CD1c-positive myeloid dendritic cell (primary cell): ENCODE data around the gene NARS2.
"Not testable (repeated sequence)": the region's sequence is repeated elsewhere in the genome, so short reads cannot be mapped to it uniquely, and the experiment has no call there.

ENCODE experiments used
- DNase-seq: peaks from one replicate; pipeline ENCODE4 v3.0.0-alpha.2; 2016; ENCODE audit errors: extremely low spot score

The NARS2 gene

DNA sequence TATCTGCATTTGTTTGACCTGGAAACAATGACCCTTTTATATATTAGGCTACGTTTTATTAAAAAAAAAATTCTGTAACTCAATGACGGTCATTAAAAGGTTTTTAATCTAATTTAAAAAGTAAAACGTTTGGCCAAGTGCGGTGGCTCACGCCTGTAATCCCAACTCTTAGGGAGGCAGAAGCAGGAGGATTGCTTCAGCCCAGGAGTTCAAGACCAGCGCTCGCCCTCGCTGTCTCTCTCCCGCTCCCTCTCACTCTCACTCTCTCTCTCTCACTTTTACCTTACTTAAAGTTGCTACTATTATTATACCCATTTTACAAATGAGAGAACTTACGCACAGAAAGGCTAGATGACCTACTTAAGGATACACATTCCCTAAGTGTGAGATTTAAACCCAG, 814 bp upstream of the NARS2 start:
- no peak for DNase-seq

DNA sequence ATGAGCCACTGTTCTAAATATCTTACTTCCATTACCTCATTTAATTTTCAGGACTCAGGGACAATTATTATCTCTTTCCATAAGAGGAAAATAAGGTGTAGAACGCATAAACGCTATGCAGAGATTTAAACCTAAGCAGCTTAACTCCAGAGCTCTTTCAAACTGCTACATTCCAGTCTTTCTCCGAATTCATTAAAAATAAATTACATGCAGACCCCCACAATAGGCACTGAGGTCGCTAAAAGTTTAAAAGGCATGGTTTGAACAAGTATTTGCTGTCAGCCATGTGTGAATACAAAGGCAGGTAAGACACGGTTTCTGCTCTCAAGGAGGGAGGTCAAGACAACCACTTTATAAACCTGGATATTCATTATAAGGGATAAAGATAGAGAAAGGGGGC, 983 bp downstream of the NARS2 start:
- no peak for DNase-seq

DNA sequence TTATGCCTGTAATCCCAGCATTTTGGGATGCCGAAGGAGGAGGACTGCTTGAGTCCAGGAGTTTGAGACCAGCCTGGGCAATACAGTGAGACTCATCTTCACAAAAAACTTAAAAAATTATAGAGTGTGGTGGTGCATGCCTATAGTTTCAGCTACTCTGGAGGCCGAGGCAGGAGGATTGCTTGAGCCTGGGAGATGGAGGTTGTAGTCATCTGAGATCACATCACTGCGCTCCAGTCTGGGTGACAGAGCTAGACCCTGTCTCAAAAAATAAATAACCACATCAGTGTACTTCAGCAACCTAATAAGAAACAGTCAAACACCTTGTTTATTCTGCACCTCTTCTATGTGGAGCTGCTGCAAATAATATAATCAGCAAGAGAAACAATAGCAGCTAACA, 1.4 kb downstream of the NARS2 start:
- no peak for DNase-seq

DNA sequence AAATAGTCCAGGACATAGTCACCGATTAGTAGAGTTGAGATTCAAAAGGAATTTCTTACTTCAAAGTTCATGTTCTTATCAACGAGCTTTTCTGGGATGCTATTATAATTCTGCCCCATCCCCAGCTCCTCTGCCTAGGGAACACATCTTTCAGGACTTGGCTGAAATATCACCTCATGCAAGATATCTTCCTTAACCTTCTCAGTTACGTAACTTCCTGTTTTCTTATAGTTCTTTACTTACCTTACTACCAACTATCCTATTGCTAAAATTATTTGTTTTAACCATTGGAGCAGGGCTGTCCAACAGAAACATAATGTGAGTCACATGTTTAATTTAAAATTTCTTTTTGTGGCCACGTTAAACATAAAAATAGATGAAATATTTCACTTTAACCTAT, 2.3 kb downstream of the NARS2 start:
- DNase-seq, result peak; percentile 5

DNA sequence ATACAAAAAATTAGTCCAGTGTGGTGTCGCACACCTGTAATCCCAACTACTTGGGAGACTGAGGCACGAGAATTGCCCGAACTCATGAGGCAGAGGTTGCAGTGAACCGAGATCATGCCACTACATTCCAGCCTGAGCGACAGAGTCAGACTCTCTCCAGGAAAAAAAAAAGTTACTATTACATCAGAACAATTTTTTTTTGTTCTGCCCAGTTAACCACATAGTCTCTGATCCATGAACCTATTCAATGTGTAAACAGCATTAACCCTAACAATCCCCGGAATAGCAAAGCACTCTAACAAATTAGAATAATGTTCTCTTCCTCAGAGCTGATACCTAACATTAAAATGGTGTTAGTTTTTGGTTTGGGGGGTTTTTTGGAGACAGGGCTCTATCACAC, 4.6 kb downstream of the NARS2 start:
- no peak for DNase-seq

DNA sequence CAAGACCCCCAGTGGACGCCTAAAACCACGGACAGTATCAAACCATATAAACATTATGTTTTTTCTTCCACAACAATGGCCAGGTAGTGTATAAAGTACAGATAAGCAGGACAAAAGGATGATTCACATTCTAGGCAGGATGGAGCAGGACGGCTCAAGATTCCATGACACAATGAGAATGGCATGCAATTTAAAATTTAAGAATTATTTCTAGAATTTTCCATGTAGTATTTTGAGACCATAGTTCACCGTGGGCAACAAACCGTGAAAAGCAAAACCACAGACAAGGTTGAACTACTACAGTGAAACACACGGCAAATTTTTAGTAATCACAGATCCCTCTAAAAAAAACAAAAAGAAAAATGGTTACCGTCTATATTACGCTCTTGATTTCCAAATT, 7.5 kb downstream of the NARS2 start:
- DNase-seq, result no peak

DNA sequence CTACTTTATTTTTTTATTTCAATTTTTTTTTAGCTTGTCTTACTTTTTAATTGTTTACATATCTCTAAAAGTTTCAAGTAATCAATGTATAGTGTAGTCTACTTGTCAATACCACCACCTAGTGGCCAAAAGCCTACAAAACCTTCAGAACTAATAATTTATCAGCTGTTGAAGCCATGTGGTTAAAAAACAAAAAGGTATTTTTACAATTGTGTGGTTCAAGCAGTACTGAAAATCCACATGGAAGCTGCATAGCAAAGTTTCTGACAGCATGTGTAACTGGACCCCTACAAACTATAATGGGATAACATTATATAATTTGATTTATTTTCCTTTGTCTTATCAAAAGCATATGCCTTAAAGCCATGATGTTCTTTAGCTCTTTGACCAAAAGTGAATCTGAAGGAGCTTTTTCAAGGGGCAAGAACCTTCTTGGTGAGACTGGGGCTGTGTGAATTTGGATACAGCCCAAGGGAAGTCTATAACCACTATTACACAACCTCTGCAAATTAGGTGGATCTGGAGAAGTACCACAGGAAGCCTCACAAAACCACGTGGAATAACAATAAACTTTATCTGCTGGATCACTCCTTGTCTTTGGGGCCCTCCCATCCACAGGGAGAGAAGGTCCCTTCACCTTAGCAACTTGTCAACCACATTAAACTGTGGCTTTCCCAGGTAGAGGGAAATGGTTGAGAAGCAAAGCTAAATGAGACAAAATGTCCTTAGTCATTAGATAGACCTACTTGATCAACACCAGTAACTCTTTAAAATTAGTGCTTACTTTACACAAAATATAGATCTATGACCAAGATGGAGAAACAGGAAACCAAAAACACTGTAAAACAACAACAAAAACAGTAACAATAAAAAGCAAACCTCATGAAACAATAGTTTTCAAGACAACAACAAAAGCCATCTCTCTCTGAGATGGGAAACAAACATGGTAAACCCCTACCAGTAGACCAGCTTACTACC, 9.9 kb downstream of the NARS2 start:
- DNase-seq, result peak; percentile 84

DNA sequence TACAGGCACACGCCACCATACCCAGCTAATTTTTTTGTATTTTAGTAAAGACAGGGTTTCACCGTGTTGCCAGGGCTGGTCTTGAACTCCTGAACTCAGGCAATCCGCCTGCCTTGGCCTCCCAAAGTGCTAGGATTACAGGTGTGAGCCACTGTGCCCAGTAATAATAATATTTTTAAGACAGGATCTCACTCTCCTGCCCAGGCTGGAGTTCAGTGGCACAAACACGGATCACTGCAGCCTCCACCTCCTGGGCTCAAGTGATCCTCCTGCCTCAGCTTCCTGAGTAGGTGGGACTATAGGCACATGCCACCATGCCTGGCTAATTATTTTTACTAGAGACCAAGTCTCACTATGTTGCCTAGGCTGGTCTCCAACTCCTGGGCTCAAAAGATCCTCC, 10.6 kb downstream of the NARS2 start:
- DNase-seq, result not testable (repeated sequence)

DNA sequence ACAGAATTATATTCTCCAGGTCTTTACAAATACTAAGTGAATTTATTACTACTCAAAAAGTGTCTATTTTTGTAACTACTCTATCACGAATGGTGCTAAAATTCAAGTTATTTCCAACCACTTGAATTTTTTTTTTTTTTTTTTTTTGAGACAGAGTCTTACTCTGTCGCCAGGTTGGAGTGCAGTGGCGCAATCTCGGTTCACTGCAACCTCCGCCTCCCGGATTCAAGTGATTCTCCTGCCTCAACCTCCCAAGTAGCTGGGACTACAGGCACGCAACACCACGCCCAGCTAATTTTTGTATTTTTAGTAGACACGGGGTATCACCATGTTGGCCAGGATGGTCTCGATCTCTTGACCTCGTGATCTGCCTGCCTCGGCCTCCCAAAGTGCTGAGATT, 11.6 kb downstream of the NARS2 start:
- not testable (repeated sequence) for DNase-seq

DNA sequence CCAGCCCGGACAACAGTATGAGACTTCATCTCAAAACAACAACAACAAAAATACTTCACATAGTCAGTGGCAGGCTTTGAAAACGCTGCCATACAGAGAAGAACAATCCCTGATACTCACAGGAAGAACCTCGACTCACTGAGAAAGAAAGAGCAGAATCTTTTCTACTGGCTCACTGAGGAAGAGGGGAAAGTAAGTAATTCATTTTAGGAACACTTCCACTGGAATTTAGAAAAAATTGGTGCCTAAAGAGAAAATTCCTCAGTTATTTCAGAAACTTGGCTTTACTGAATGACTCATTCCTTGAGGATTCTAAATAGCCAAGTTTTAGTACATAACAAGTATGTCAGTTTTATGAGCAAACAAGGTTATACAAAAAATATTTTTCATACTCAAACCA, 12.3 kb downstream of the NARS2 start:
- no peak for DNase-seq

DNA sequence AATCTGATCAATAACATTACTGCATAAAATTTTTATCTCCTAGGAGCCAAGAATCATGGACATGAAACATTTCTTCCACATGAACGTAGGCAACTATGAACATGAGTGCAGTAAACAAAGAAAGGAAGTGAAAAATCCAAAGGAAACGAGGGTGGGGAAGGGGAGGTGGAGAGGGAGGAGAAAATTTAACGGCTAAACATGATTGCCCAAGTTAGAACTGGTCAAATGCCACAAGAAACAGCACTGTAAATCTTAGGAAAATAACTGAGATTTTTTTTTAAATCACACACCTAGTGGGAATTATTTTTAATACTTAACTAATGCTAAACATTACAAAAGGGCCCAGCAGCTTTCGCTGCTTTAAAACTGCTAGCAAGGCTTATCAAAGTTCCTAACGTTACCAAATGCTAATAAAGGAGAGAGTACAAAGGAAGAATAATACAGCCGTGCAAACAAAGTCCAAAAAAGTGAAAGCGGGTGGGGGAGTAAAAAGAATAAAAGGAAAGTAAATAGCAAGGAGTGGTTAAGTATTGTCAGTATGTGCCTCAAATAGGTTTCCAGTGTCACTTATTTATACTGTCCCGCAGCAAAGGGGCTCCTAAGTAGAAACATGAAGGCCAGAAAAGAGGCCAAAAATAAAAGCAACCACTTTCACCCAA, 13.7 kb downstream of the NARS2 start:
- peak; percentile 44 for DNase-seq

DNA sequence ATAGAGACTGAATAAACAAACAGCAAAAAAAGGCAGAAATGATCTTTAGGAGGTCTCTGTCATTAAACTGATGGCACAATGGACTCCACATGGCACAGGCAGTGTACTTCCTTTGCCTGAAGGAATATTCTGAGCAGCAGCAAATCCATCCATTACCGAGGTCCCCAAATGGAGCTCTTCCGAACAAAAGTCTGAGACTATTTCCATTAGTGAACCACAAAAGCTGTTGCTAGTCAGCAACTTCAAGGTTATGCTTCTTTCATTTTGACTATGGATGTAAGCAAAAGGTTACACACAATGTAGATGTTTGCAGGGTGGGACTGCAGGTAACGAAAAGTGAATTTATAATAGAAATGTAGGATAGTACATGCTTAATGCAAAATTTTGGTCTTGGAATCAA, 14.5 kb downstream of the NARS2 start:
- no peak for DNase-seq

DNA sequence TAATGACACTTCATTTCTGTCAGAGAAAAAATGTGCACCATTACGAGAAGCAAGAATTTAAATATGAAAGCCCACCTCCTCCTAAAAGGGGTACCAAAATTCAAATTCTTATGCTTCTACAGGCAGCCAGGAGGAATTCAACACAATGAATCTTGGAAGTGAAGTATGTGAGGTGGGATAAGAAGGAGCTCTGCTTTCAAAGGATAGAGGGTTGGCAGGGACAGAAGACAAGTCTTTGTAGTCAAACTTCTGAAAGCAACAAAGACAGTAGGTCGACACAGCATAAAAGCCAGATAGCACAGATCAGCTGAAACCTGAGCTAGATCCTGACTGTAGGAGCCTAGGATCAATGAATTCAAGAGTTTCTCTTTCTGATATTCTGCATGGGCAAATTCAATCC, 17.4 kb downstream of the NARS2 start:
- DNase-seq, result no peak

DNA sequence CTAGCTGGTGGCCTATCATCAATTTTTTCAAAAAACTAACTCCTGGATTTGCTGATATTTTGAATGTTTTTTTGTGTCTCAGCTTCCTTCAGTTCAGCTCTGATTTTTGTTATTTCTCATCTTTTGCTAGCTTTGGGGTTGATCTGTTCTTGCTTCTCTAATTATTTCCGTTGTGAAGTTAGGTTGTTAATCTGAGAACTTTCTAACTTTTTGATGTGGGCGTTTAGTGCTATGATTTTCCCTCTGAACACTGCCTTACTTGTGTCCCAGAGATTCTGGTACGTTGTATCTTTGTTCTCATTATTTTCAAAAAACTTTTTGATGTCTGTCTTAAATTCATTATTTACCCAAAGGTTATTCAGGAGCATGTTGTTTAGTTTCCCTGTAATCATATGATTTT, 19.1 kb downstream of the NARS2 start:
- no peak for DNase-seq

DNA sequence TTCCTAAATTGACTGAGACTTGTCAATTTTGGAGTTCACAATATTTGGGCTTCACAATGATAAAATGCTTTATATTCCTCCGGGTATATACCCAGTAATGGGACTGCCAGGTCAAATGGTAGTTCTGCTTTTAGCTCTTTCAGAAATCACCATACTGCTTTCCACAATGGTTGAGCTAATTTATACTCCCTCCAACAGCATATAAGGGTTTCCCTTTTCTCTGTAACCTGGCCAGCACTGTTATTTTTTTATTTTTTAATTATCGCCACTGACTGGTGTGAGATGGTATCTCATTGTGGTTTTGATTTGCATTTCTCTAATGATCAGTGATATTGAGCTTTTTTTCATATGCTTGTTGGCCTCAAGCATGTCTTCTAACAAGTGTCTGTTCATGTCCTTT, 21.8 kb downstream of the NARS2 start:
- no peak for DNase-seq

DNA sequence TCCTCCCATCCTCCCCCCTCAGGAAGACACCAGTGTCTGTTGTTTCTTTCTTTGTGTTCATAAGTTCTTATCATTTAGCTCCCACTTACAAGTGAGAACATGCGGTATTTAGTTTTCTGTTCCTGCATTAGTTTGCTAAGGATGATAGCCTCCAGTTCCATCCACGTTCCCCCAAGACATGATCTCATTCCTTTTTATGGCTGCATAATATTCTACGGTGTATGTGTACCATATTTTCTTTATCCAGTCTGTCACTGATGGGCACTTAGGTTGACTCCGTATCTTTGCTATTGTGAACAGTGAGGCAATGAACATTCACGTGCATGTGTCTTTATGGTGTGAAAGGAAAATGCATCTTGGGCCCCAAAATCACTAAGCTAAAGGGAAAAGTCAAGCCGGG, 22.5 kb downstream of the NARS2 start:
- not testable (repeated sequence) for DNase-seq

DNA sequence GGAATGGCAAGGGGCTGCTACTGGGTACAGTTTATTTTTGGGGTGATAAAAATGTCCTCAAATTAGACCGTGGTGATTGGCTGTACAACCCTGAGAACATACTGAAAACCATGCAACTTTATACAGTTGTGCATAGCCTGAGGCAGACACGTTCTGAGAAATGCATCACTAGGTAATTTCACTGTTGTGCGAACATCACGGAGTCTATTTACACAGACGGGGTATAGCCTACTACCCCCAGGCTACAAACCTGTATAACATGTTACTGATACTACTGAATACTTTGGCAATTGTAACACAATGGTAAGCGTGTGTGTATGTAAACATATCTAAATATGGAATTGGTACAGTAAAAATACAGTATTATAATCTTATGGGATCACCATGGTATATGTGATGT, 23.6 kb downstream of the NARS2 start:
- DNase-seq, result no peak

DNA sequence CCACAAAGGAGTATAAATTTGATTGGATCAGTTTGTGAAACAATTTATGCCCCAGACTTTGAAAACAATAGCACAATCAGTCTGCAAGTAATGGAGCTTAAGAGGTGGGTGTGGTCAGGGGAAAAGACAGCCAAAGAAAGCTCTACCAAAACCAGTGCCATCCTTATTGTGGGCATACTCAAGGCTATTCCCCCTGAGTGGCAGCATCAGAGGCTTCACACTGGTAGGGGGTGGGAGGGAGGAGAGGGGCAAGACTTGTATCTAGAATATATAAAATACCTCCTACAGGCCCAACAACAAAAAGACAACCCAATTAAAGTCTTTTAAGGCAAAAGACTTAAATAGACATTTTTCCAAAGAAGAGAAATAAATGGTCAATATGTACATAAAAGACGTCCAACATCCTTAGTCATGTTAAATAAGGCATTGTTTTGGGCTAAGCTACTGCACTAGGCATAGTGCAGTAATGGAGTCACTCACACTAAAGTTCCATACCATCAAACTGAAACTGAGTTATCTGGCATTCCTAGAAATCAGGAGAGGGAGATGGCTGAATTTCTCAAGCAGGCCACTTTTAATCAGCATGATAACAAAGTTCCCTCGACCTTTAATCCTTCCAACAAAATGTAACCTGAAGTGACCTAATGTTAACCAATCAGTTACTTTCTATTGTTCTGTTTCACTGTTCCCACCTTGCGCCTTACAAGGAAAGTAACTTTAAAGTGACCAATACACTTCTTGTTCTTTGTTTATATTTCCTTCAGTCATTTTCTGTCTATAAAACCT, 24.8 kb downstream of the NARS2 start:
- no peak for DNase-seq

DNA sequence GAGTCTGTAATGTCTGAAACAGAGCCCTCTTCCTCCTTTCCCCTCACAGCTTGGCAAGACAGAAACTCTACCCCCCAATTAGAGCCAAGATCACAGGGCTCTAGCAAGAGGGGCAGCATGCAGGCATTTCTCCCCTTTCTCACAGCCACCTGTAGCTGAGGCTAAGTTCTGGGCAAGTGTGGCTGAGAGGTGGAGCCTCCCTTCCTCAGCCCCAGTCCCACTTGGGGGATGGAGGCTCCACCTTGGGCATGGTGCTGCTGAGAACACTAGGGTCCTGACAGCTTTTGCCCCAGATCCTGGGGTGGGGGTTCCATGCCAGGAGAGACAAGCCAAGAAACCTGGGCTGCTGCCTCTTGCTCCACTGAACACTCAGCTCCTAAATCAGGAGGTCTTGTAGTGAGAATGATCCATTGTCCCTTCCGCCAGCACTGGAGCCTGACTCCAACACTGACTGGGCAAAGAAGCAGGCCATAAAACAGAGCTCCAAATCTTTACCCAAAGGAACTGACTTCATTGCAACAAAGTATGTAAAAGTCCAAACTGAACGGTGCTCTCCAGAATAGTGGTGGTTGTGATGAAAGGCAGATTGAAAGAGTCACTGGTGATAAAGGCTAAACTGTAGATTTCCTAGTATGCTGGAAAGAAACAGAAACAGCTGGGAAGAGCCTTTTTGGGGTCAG, 25.6 kb downstream of the NARS2 start:
- DNase-seq, result no peak

DNA sequence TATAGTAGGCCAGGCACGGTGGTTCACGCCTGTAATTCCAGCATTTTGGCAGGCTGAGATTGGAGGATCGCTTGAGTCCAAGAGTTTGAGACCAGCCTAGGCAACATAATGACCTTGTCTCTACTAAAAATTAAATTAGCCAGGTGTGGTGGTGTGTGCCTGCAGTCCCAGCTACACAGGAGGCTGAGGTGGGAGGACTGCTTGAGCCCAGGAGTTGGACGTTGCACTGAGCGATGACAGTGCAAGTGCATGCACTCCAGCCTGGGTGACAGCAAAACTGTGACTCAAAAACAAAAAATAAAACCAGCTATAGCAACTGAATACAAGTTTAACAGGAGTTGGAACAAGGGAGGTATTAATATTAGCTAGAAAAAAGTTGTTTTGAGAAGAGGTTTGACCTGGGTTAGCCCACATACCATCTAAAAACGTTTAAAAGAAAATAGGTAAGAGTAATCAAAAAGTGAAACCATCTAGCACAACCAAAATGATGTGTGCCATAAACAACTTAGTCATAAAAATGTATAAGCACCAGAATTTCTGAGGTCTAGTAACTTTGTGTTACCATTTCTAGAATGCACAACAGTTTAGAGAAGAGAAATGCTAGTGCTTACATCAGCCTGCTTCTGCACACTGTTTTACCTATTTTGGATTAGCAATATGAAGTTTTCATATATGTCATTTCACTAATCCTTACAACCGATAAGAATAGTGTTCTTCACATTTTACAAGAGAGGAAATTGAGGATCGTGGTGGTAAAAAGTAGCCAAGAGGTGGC, 26.5 kb downstream of the NARS2 start:
- no peak for DNase-seq

DNA sequence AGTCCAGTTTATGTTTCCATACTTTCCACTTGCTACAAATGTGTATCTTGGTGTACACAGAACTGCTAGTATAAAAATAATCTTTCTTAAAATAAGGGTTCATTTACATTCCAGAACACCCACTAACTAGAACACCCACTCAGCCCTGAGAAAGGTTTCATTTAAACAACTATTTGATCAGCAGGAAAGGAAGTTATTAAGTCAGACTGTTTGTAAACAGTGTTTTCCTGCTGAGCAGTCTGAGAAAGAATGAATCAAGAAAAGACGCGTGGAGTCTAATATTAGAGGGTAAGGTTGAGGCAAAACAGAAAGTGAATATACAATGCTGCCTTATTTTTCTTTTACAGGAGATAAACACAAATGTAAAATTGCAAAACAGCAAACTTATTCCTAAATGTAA, 32.7 kb downstream of the NARS2 start:
- DNase-seq, result no peak
